Neuronal stem cell (in vitro differentiated cells): ENCODE results near the gene TFEB. TPM values are rescaled to one million over a fixed set of nuclear protein-coding genes. Genes with fewer than 3 reads are reported as not detected.
A peak's percentile ranks its signal among the peaks of the same experiment; 100 is the strongest.

Experiments used
- DNase-seq: peaks from one replicate; pipeline ENCODE4 v3.0.0-alpha.2; 2013; ENCODE audit warnings: low spot score
- H2AFZ ChIP-seq: one replicate; pipeline ENCODE4 v1.6.1; 2013; ENCODE audit warnings: mild to moderate bottlenecking, low read length, inconsistent platforms
- H2AK5ac ChIP-seq: 2 replicates; pipeline ENCODE4 v1.6.1; 2013; ENCODE audit warnings: low read depth, mild to moderate bottlenecking, inconsistent platforms, low read length, moderate library complexity, mixed read lengths
- H2BK120ac ChIP-seq: 2 replicates; pipeline ENCODE4 v1.6.1; 2013; ENCODE audit warnings: low read depth, mild to moderate bottlenecking, inconsistent platforms, low read length, moderate library complexity, mixed read lengths
- H2BK12ac ChIP-seq: one replicate; pipeline ENCODE4 v1.6.1; 2013; ENCODE audit warnings: low read length, inconsistent platforms
- H2BK15ac ChIP-seq: 2 replicates; pipeline ENCODE4 v1.6.1; 2013; ENCODE audit warnings: mild to moderate bottlenecking, low read length, inconsistent platforms, mixed read lengths
- H2BK5ac ChIP-seq: one replicate; pipeline ENCODE4 v1.6.1; 2013; ENCODE audit warnings: inconsistent platforms, mild to moderate bottlenecking, low read length, moderate library complexity
- H3K14ac ChIP-seq: one replicate; pipeline ENCODE4 v1.6.1; 2013; ENCODE audit warnings: low read length, inconsistent platforms
- H3K18ac ChIP-seq: 2 replicates; pipeline ENCODE4 v1.6.1; 2013; ENCODE audit warnings: low read length, inconsistent platforms
- H3K23ac ChIP-seq: 2 replicates; pipeline ENCODE4 v1.6.1; 2013; ENCODE audit warnings: low read depth, mild to moderate bottlenecking, mixed read lengths, low read length, inconsistent platforms; ENCODE audit not compliant: poor library complexity
- H3K27ac ChIP-seq: replicated peaks from 3 replicates; pipeline ENCODE4 v1.5.1; 2013; ENCODE audit warnings: low read length, inconsistent platforms
- H3K27me3 ChIP-seq, 3 experiments: 2 replicates each; pipeline ENCODE4 v1.6.1; 2013; ENCODE audit warnings: low read length in 3 of 3, mild to moderate bottlenecking in 2 of 3, inconsistent platforms in 1 of 3, low read depth in 1 of 3, mixed read lengths in 1 of 3, moderate library complexity in 1 of 3; ENCODE audit not compliant: control insufficient read depth in 3 of 3, insufficient read depth in 3 of 3
- H3K36me3 ChIP-seq, 2 donors: replicated peaks in 1 of 2; 2 replicates each; pipeline ENCODE4 v1.6.1; 2013; ENCODE audit warnings: low read length in 2 of 2; ENCODE audit not compliant: control insufficient read depth in 2 of 2, insufficient read depth in 2 of 2
- H3K4ac ChIP-seq: 2 replicates; pipeline ENCODE4 v1.6.1; 2013; ENCODE audit warnings: inconsistent platforms, mild to moderate bottlenecking, low read length, moderate library complexity
- H3K4me1 ChIP-seq, 2 donors: 1 replicate in 1 of 2; 2 replicates in 1 of 2; pipeline ENCODE4 v1.6.1; 2013; ENCODE audit warnings: low read length in 2 of 2, low read depth in 1 of 2; ENCODE audit not compliant: control insufficient read depth in 2 of 2, insufficient read depth in 1 of 2
- H3K4me2 ChIP-seq: one replicate; pipeline ENCODE4 v1.6.1; 2013; ENCODE audit warnings: mild to moderate bottlenecking, low read length, inconsistent platforms; ENCODE audit not compliant: insufficient read depth, poor library complexity, severe bottlenecking
- H3K4me3 ChIP-seq, 2 donors: 2 replicates each; pipeline ENCODE4 v1.5.1; 2013; ENCODE audit warnings: low read length in 2 of 2, mild to moderate bottlenecking in 2 of 2, inconsistent platforms in 1 of 2, moderate library complexity in 1 of 2
- H3K79me1 ChIP-seq: one replicate; pipeline ENCODE4 v1.6.1; 2013; ENCODE audit warnings: low read depth, mild to moderate bottlenecking, inconsistent platforms, low read length, moderate library complexity
- H3K9ac ChIP-seq: one replicate; pipeline ENCODE4 v1.6.1; 2013; ENCODE audit warnings: mild to moderate bottlenecking, low read depth, low read length, inconsistent platforms; ENCODE audit not compliant: poor library complexity
- H3K9me3 ChIP-seq, 2 donors: replicated peaks in 1 of 2; 2 replicates each; pipeline versions ENCODE3 to v1.6.1; 2013; ENCODE audit warnings: low read length in 2 of 2, mild to moderate bottlenecking in 2 of 2, inconsistent platforms in 1 of 2, low read depth in 1 of 2, mixed read lengths in 1 of 2, moderate library complexity in 1 of 2; ENCODE audit not compliant: control insufficient read depth in 2 of 2, insufficient read depth in 1 of 2
- H4K8ac ChIP-seq: one replicate; pipeline ENCODE4 v1.6.1; 2013; ENCODE audit warnings: low read depth, mild to moderate bottlenecking, inconsistent platforms, low read length, moderate library complexity
- H4K91ac ChIP-seq: one replicate; pipeline ENCODE4 v1.6.1; 2013; ENCODE audit warnings: low read length, low read depth, mild to moderate bottlenecking, inconsistent platforms; ENCODE audit not compliant: poor library complexity
- WGBS, 2 donors: extraction: QIAGEN DNeasy Blood & Tissue Kit; methylation state at CpG; one replicate each; pipeline ENCODE4 v1.1.7; 2013; ENCODE audit warnings: missing lambda C conversion rate in 2 of 2, mixed read lengths in 1 of 2; ENCODE audit not compliant: insufficient read length in 2 of 2, insufficient replicate concordance in 1 of 2; ENCODE audit errors: extremely low coverage in 2 of 2; 5-methylcytosine and 5-hydroxymethylcytosine counted together
- small RNA-seq: library from polyadenylated mRNA; stranded (forward); fragments of <200 nt; extraction: miRNeasy Mini kit (QIAGEN cat#:217004); gene quantifications from one replicate; pipeline ENCODE3, GENCODE V24; 2013; ENCODE audit not compliant: insufficient read depth

Gene TFEB

DNA sequence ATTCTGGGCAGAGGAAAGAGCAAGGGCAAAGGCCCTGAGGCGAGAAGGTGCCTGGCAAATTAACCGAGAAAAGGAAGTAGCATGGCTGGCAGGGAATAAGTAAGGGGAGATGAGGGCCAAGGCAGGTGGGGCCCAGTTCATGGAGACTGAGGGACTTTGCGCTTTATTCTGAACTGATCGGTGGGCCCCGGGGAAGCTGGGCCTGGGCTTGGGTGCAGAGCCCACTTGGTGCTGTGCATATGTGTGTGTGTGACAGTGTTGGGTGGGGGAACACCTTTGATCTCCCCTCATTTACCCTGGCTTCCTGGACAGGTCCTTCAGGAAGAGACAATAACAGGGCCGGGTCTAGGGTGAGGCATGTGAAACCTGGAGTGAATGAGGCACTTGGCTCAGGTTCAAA is 100.0 kb downstream of the TFEB start:
- Histone ChIP-seq H3K9ac (no peak overlapping the region), H3K4me2 (no peak overlapping the region), H3K27ac (no peak overlapping the region)

DNA sequence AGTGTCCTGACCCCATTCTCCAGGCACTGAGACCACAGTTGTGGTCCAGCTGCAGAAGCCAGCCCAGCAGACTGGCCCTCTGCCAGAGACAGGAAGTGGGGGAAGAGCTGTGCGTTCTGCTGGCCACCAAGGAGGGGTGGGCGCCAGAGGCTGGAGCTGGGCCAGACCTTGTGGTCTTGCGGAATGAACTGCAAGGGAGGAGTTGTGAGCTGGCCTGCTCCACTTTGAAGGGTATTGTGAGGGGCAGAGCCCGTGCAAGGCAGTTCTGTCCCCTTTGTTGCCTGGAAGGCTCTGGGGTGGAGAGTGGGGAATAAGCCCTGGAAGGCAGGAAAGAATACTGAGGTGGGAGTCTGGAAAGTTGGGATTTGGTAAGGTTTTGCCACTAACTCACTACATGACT is 100.8 kb downstream of the TFEB start:
- no peak overlapping the region for H3K23ac ChIP-seq
- H2AFZ ChIP-seq, result peak overlapping the region; percentile 81
- H3K4me2 ChIP-seq, result no peak overlapping the region
- no peak overlapping the region for H3K4ac ChIP-seq
- H3K9me3 ChIP-seq, result peaks cover 0 to 3% of the 10 kb centered on the region in 2 donors
- H2BK5ac ChIP-seq, result no peak overlapping the region
- WGBS, 2 donors, result no CpG with 5 or more reads among the region's 4 CpGs
- H3K4me1 ChIP-seq, result peaks cover 12 to 22% of the 10 kb centered on the region in 2 donors
- no peak overlapping the region for H4K91ac ChIP-seq
- peaks cover 5% of the 10 kb centered on the region for H3K79me1 ChIP-seq
- peaks cover 0 to 2% of the 10 kb centered on the region in 2 donors for H3K36me3 ChIP-seq
- DNase-seq, result no peak
- no peak overlapping the region for H2BK15ac ChIP-seq
- H2BK12ac ChIP-seq, result no peak overlapping the region
- peak overlapping the region; percentile 15 for H3K18ac ChIP-seq
- no peak overlapping the region for H2BK120ac ChIP-seq
- H3K27ac ChIP-seq, result no peak overlapping the region
- no peak overlapping the region for H3K9ac ChIP-seq
- peak overlapping the region; percentile 7 for H2AK5ac ChIP-seq
- H3K14ac ChIP-seq, result no peak overlapping the region
- H4K8ac ChIP-seq, result no peak overlapping the region
- peaks cover 12 to 29% (median 18%) of the 10 kb centered on the region in 3 experiments for H3K27me3 ChIP-seq
- no peak overlapping the region for H3K4me3 ChIP-seq

More for the DNA sequence above, 100.0 kb downstream of the TFEB start:
- Histone ChIP-seq H2BK12ac (peak overlapping the region; percentile 61), H4K91ac (no peak overlapping the region), H3K23ac (no peak overlapping the region), H3K36me3 (peaks cover 0 to 8% of the 10 kb centered on the region in 2 donors), H3K4ac (no peak overlapping the region), H4K8ac (no peak overlapping the region), H3K27me3 (peaks cover 12 to 32% (median 18%) of the 10 kb centered on the region in 3 experiments), H2AK5ac (peak overlapping the region; percentile 43), H3K14ac (no peak overlapping the region), H3K79me1 (peaks cover 7% of the 10 kb centered on the region), H2BK15ac (no peak overlapping the region), H3K4me1 (peaks cover 19 to 28% of the 10 kb centered on the region in 2 donors), H3K18ac (peak overlapping the region; percentile 27), H2BK5ac (no peak overlapping the region), H2BK120ac (no peak overlapping the region), H2AFZ (no peak overlapping the region), H3K9me3 (peaks cover 0 to 3% of the 10 kb centered on the region in 2 donors), H3K4me3 (no peak overlapping the region)
- no CpG with 5 or more reads among the region's 6 CpGs for WGBS, 2 donors
- DNase-seq, result no peak

Small RNA genes within 50 kb of the gene (small RNA-seq; reads per million reads assigned to genes)
- not detected for gene AL365205.3
